GM19023 (cell line): ENCODE measurements around the gene IFITM5.

Source experiments
- ATAC-seq: cut with Tn5 transposase; IDR thresholded peaks from one replicate; pipeline ENCODE4 v1.9.1; 2021; ENCODE audit warnings: mild to moderate bottlenecking, moderate library complexity; ENCODE audit not compliant: unreplicated experiment

Gene IFITM5

GRCh38 chr11:285021-285893 lies 14.1 kb downstream of the IFITM5 start:
- no peak for ATAC-seq

- no peak for ATAC-seq
Measured at GRCh38 chr11:284105-285020, 15.0 kb downstream of the IFITM5 start.

- ATAC-seq, result no peak
Measured at GRCh38 chr11:283405-284104, 15.8 kb downstream of the IFITM5 start.

GRCh38 chr11:282630-283360 lies 16.5 kb downstream of the IFITM5 start:
- ATAC-seq, result no peak

- no peak for ATAC-seq
Measured at GRCh38 chr11:282171-282570, 17.2 kb downstream of the IFITM5 start.

GRCh38 chr11:281486-282161 lies 17.7 kb downstream of the IFITM5 start:
- ATAC-seq, result no peak

- ATAC-seq, result no peak
Measured at GRCh38 chr11:280706-281485, 18.4 kb downstream of the IFITM5 start.

GRCh38 chr11:279966-280705 lies 19.2 kb downstream of the IFITM5 start:
- no peak for ATAC-seq

GRCh38 chr11:279040-279965 lies 20.0 kb downstream of the IFITM5 start:
- no peak for ATAC-seq

- ATAC-seq, result no peak
Measured at GRCh38 chr11:278001-278951, 21.1 kb downstream of the IFITM5 start, which contains the start of gene NLRP6. TSS of gene NLRP6 (plus strand) at chr11:278407. CDS start at chr11:278570, 163 bp downstream.

GRCh38 chr11:276219-276618 lies 23.1 kb downstream of the IFITM5 start:
- ATAC-seq, result no peak

- no peak for ATAC-seq
Measured at GRCh38 chr11:272931-273198, 26.5 kb downstream of the IFITM5 start.

- no peak for ATAC-seq
Measured at GRCh38 chr11:272195-272930, 27.0 kb downstream of the IFITM5 start.

GRCh38 chr11:271319-271715 lies 28.0 kb downstream of the IFITM5 start:
- ATAC-seq, result no peak

GRCh38 chr11:270451-271318 lies 28.6 kb downstream of the IFITM5 start:
- no peak for ATAC-seq
